HEK293T (cell line): ENCODE results near the gene ZNF467.

Source experiments
- ARNT ChIP-seq: fragments of 450-650 bp; IDR thresholded peaks from 2 replicates; pipeline ENCODE4 v1.6.1; 2017; ENCODE audit warnings: mild to moderate bottlenecking
- BHLHE40 ChIP-seq: fragments of 450-650 bp; IDR thresholded peaks from 2 replicates; pipeline ENCODE4 v1.6.1; 2016; ENCODE audit warnings: mild to moderate bottlenecking, moderate library complexity, borderline replicate concordance
- CTBP1 ChIP-seq: fragments of 450-650 bp; IDR thresholded peaks from 2 replicates; pipeline ENCODE4 v1.6.1; 2016; ENCODE audit warnings: borderline replicate concordance
- ELF4 ChIP-seq: fragments of 450-650 bp; IDR thresholded peaks from 2 replicates; pipeline ENCODE4 v1.6.1; 2017; ENCODE audit warnings: antibody characterized with exemption
- FOXA1 ChIP-seq: fragments of 450-650 bp; IDR thresholded peaks from 2 replicates; pipeline ENCODE4 v1.6.1; 2016; ENCODE audit warnings: mild to moderate bottlenecking
- FOXK2 ChIP-seq: fragments of 450-650 bp; IDR thresholded peaks from 2 replicates; pipeline ENCODE4 v1.6.1; 2016; ENCODE audit warnings: mild to moderate bottlenecking
- FOXM1 ChIP-seq: fragments of 450-650 bp; IDR thresholded peaks from 2 replicates; pipeline ENCODE4 v1.6.1; 2017; ENCODE audit warnings: mild to moderate bottlenecking, borderline replicate concordance
- NFRKB ChIP-seq: fragments of 450-650 bp; IDR thresholded peaks from 2 replicates; pipeline ENCODE4 v1.6.1; 2016; ENCODE audit warnings: mild to moderate bottlenecking, moderate library complexity
- SP1 ChIP-seq: fragments of 450-650 bp; IDR thresholded peaks from 2 replicates; pipeline ENCODE4 v1.6.1; 2017
- SUZ12 ChIP-seq: fragments of 450-650 bp; IDR thresholded peaks from 2 replicates; pipeline ENCODE4 v1.6.1; 2016; ENCODE audit warnings: mild to moderate bottlenecking
- TARDBP ChIP-seq: fragments of 450-650 bp; IDR thresholded peaks from 2 replicates; pipeline ENCODE4 v1.6.1; 2016
- ZNF384 ChIP-seq: fragments of 450-650 bp; IDR thresholded peaks from 2 replicates; pipeline ENCODE4 v1.6.1; 2016
- TF ChIP-seq, protein P1 (sequence below): fragments of 450-650 bp; IDR thresholded peaks from 2 replicates; pipeline ENCODE4 v1.6.1; 2016

GRCh38 chr7:149816794-149817193, 43.4 kb upstream of the ZNF467 start:
- no peak for TF ChIP-seq ZNF384
- no peak for TF ChIP-seq FOXM1
- TF ChIP-seq NFRKB, result no peak
- TF ChIP-seq FOXA1, result no peak
- TF ChIP-seq, protein P1, sequence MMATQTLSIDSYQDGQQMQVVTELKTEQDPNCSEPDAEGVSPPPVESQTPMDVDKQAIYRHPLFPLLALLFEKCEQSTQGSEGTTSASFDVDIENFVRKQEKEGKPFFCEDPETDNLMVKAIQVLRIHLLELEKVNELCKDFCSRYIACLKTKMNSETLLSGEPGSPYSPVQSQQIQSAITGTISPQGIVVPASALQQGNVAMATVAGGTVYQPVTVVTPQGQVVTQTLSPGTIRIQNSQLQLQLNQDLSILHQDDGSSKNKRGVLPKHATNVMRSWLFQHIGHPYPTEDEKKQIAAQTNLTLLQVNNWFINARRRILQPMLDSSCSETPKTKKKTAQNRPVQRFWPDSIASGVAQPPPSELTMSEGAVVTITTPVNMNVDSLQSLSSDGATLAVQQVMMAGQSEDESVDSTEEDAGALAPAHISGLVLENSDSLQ, result no peak
- no peak for TF ChIP-seq SUZ12
- TF ChIP-seq CTBP1, result no peak
- no peak for TF ChIP-seq ELF4
- TF ChIP-seq BHLHE40, result no peak
- no peak for TF ChIP-seq SP1
- no peak for TF ChIP-seq ARNT
- no peak for TF ChIP-seq TARDBP
- TF ChIP-seq FOXK2, result no peak
